Mucosa of rectum (tissue), 2 donors: ENCODE results near the gene TAOK2.
"Not testable (repeated sequence)": the region's sequence is repeated elsewhere in the genome, so short reads cannot be mapped to it uniquely, and the experiment has no call there.

Experiments used
- H3K27ac ChIP-seq, 2 donors: one replicate each; pipeline ENCODE4 v1.7.0; 2013; ENCODE audit warnings: inconsistent platforms in 2 of 2, low read depth in 2 of 2, low read length in 2 of 2
- H3K27me3 ChIP-seq, 2 donors: one replicate each; pipeline ENCODE4 v1.7.0; 2013; ENCODE audit warnings: low read length in 2 of 2; ENCODE audit not compliant: control insufficient read depth in 2 of 2, insufficient read depth in 2 of 2
- H3K36me3 ChIP-seq, 2 donors: one replicate each; pipeline ENCODE4 v1.7.0; 2013; ENCODE audit warnings: low read length in 2 of 2; ENCODE audit not compliant: control insufficient read depth in 2 of 2, insufficient read depth in 2 of 2
- H3K4me1 ChIP-seq, 2 donors: one replicate each; pipeline ENCODE4 v1.7.0; 2013; ENCODE audit warnings: low read length in 2 of 2, mild to moderate bottlenecking in 1 of 2; ENCODE audit not compliant: control insufficient read depth in 2 of 2, insufficient read depth in 2 of 2
- H3K4me3 ChIP-seq, 2 donors: one replicate each; pipeline ENCODE4 v1.7.0; 2013; ENCODE audit warnings: low read length in 2 of 2
- H3K9ac ChIP-seq, 2 donors: one replicate each; pipeline ENCODE4 v1.7.0; 2013; ENCODE audit warnings: low read length in 2 of 2, low read depth in 1 of 2, mild to moderate bottlenecking in 1 of 2
- H3K9me3 ChIP-seq, 2 donors: one replicate each; pipeline ENCODE4 v1.7.0; 2013; ENCODE audit warnings: low read length in 2 of 2; ENCODE audit not compliant: control insufficient read depth in 2 of 2
- donor health status: healthy.
- donor health status: Normal muscosa, but diverticular disease.

TAOK2 gene

GRCh38 chr16:30009990-30010843, 36.5 kb downstream of the TAOK2 start:
- Histone ChIP-seq H3K9ac (no peak overlapping the region), H3K27me3 (peaks cover 10 to 14% of the 10 kb centered on the region in 2 donors), H3K9me3 (no peaks in the 10 kb centered on the region), H3K4me3 (peak overlapping the region in 1 of 2 donors; percentile 50), H3K4me1 (peaks cover 0 to 5% of the 10 kb centered on the region in 2 donors), H3K27ac (no peak overlapping the region), H3K36me3 (no peaks in the 10 kb centered on the region)

GRCh38 chr16:30010844-30011713, 37.4 kb downstream of the TAOK2 start, which contains the start of gene DOC2A:
Gene DOC2A, minus strand, starts transcription at chr16:30011027. Its CDS starts 805 bp downstream, at chr16:30010222.
- no peak within 1 kb of the TSS for H3K27ac ChIP-seq
- H3K4me1 ChIP-seq, result peaks cover 0 to 5% of the 10 kb centered on the region in 2 donors
- peaks cover 10 to 14% of the 10 kb centered on the region in 2 donors for H3K27me3 ChIP-seq
- H3K4me3 ChIP-seq, result peak within 1 kb of the TSS in 1 of 2 donors; percentile 50
- H3K9ac ChIP-seq, result no peak within 1 kb of the TSS
- no peaks in the 10 kb centered on the region for H3K36me3 ChIP-seq
- H3K9me3 ChIP-seq, result no peaks in the 10 kb centered on the region

- H3K9me3 ChIP-seq, result no peaks in the 10 kb centered on the region
These were observed 38.2 kb downstream of the TAOK2 start for GRCh38 chr16:30011714-30012504.

GRCh38 chr16:30012598-30012997, 38.9 kb downstream of the TAOK2 start:
- peaks cover 10 to 14% of the 10 kb centered on the region in 2 donors for H3K27me3 ChIP-seq
- H3K9ac ChIP-seq, H3K4me3 ChIP-seq, H3K36me3 ChIP-seq, H3K27ac ChIP-seq, H3K9me3 ChIP-seq, H3K4me1 ChIP-seq: not testable (repeated sequence)

More at GRCh38 chr16:30011714-30012504, 38.2 kb downstream of the TAOK2 start:
- Histone ChIP-seq H3K27ac (no peak overlapping the region), H3K4me3 (no peak overlapping the region), H3K9ac (no peak overlapping the region), H3K36me3 (no peaks in the 10 kb centered on the region), H3K4me1 (peaks cover 0 to 5% of the 10 kb centered on the region in 2 donors), H3K27me3 (peaks cover 10 to 14% of the 10 kb centered on the region in 2 donors)

- not testable (repeated sequence) for H3K27me3 ChIP-seq, H3K9ac ChIP-seq, H3K27ac ChIP-seq, H3K4me1 ChIP-seq, H3K36me3 ChIP-seq, H3K4me3 ChIP-seq, H3K9me3 ChIP-seq
These were observed 41.8 kb downstream of the TAOK2 start for GRCh38 chr16:30015450-30015849.

- peaks cover 5 to 10% of the 10 kb centered on the region in 2 donors for H3K4me1 ChIP-seq
- peaks cover 2 to 4% of the 10 kb centered on the region in 2 donors for H3K27me3 ChIP-seq
- H3K4me3 ChIP-seq, result no peak overlapping the region
- no peaks in the 10 kb centered on the region for H3K36me3 ChIP-seq
- H3K9ac ChIP-seq, result no peak overlapping the region
- H3K27ac ChIP-seq, result no peak overlapping the region
- H3K9me3 ChIP-seq, result no peaks in the 10 kb centered on the region
These were observed 43.0 kb downstream of the TAOK2 start for GRCh38 chr16:30016555-30017276.

GRCh38 chr16:30017277-30017656, 43.6 kb downstream of the TAOK2 start:
- H3K9ac ChIP-seq, result no peak overlapping the region
- peaks cover 5 to 12% of the 10 kb centered on the region in 2 donors for H3K4me1 ChIP-seq
- H3K27me3 ChIP-seq, result no peaks in the 10 kb centered on the region
- no peaks in the 10 kb centered on the region for H3K9me3 ChIP-seq
- H3K4me3 ChIP-seq, result no peak overlapping the region
- no peak overlapping the region for H3K27ac ChIP-seq
- no peaks in the 10 kb centered on the region for H3K36me3 ChIP-seq

- not testable (repeated sequence) for H3K27ac ChIP-seq, H3K9ac ChIP-seq, H3K4me3 ChIP-seq, H3K36me3 ChIP-seq, H3K9me3 ChIP-seq, H3K27me3 ChIP-seq
- H3K4me1 ChIP-seq, result peaks cover 5 to 12% of the 10 kb centered on the region in 2 donors
These were observed 44.3 kb downstream of the TAOK2 start for GRCh38 chr16:30017937-30018336.

GRCh38 chr16:30018731-30019158, 45.1 kb downstream of the TAOK2 start:
- Histone ChIP-seq H3K4me3 (no peak overlapping the region), H3K9ac (no peak overlapping the region), H3K27me3 (no peaks in the 10 kb centered on the region), H3K9me3 (no peaks in the 10 kb centered on the region), H3K4me1 (peaks cover 5 to 12% of the 10 kb centered on the region in 2 donors), H3K27ac (no peak overlapping the region), H3K36me3 (no peaks in the 10 kb centered on the region)
